K562 (cell line): Measurements from ENCODE around the gene PRKD2. TPM values are rescaled to one million over a fixed set of nuclear protein-coding genes. Genes with fewer than 3 reads are reported as not detected.

Source experiments
- NCOA1 ChIP-seq: fragments of 450-650 bp; IDR thresholded peaks from 2 replicates; pipeline ENCODE4 v1.6.1; 2016; ENCODE audit warnings: low read depth
- NFYB ChIP-seq: IDR thresholded peaks from 2 replicates; pipeline ENCODE4 v1.6.1; 2011; ENCODE audit warnings: mild to moderate bottlenecking, moderate library complexity; ENCODE audit not compliant: insufficient read length; ENCODE audit errors: extremely low read depth
- NR4A1 ChIP-seq, 2 experiments: fragments of 250-450 bp in 1 of 2; fragments of 450-650 bp in 1 of 2; sonication (Bioruptor Pico) in 1 of 2; IDR thresholded peaks; 2 replicates each; pipeline versions ENCODE4 v1.4.0 to v1.6.1; 2016 to 2020; ENCODE audit warnings: mild to moderate bottlenecking in 2 of 2, missing compliant biosample characterization in 1 of 2, missing genetic modification characterization in 1 of 2, moderate library complexity in 1 of 2
- RERE ChIP-seq: sonication (generic); formaldehyde crosslinking; IDR thresholded peaks from 2 replicates; pipeline ENCODE4 v1.8.0; 2023; ENCODE audit warnings: missing genetic modification reagents, mild to moderate bottlenecking, borderline replicate concordance
- RFX7 ChIP-seq: fragments of 250-450 bp; sonication (Bioruptor Pico); IDR thresholded peaks from 2 replicates; pipeline ENCODE4 v1.5.1; 2021; ENCODE audit warnings: mild to moderate bottlenecking
- TCF3 ChIP-seq: sonication (generic); formaldehyde crosslinking; IDR thresholded peaks from 2 replicates; pipeline ENCODE4 v1.4.0; 2020; ENCODE audit warnings: mild to moderate bottlenecking, missing genetic modification reagents
- ZKSCAN8 ChIP-seq: fragments of 200-800 bp; sonication (Bioruptor generic); IDR thresholded peaks from 2 replicates; pipeline ENCODE4 v1.6.1; 2016; ENCODE audit warnings: missing genetic modification characterization, missing compliant biosample characterization
- ZNF134 ChIP-seq: fragments of 250-450 bp; sonication (Bioruptor Pico); conservative IDR thresholded peaks from 2 replicates; pipeline ENCODE4 v1.4.0; 2020
- ZNF239 ChIP-seq: fragments of 250-450 bp; sonication (Bioruptor Pico); IDR thresholded peaks from 2 replicates; pipeline ENCODE4 v1.4.0; 2020; ENCODE audit warnings: mild to moderate bottlenecking
- ZNF511 ChIP-seq: sonication (generic); formaldehyde crosslinking; IDR thresholded peaks from 2 replicates; pipeline ENCODE4 v1.8.0; 2022; ENCODE audit warnings: mild to moderate bottlenecking, missing genetic modification reagents
- polyA plus RNA-seq, 8 experiments: library from polyadenylated mRNA; depleted of rRNA in 4 of 8; stranded (reverse) in 5 of 8; unstranded in 3 of 8; fragments of >200 nt; fragmentation: Nextera tagmentation in 2 of 8; fragmentation: Illumina TruSeq in 1 of 8; extraction: Ambion mirVana in 2 of 8; extraction: Trizol in 1 of 8; gene quantifications; 2 replicates each; pipeline versions ENCODE4 v1.2.1 to v1.2.3, GENCODE V29; 2011 to 2014; ENCODE audit warnings: inconsistent platforms in 1 of 8, missing spikeins in 1 of 8
- total RNA-seq, 7 experiments: library from RNA; depleted of rRNA in 6 of 7; stranded (reverse); fragments of >200 nt in 6 of 7; fragmentation: Illumina TruSeq in 2 of 7; extraction: Trizol in 2 of 7; gene quantifications; 2 replicates each; pipeline versions ENCODE4 v1.2.1 to v1.2.3, GENCODE V29; 2011 to 2021; ENCODE audit warnings: low replicate concordance in 1 of 7

The PRKD2 gene
- total and polyA plus RNA-seq, 9 of the 15 experiments (the other 6 are each of a cell fraction or from before 2014, with no cell fraction given): 1.8 to 60.0 (median 15.0) TPM

GRCh38 chr19:46762245-46762890 lies 45.5 kb upstream of the PRKD2 start (continued):
- TF ChIP-seq RERE (CRISPR knock-in tag) (no peak), NCOA1 (no peak), NR4A1 (CRISPR knock-in tag; IDR thresholded peaks at IDR 0.05) (no peak), NR4A1 (tag; IDR thresholded peaks at IDR 0.05) (no peak), NFYB (no peak), ZKSCAN8 (CRISPR knock-in tag) (no peak), TCF3 (CRISPR knock-in tag) (no peak), ZNF134 (CRISPR knock-in tag) (no peak), RFX7 (CRISPR knock-in tag) (no peak), ZNF239 (no peak), ZNF511 (CRISPR knock-in tag) (no peak)
